ENCODE results near the gene C7.

C7 gene

GRCh38 chr5:40972434-40972833 is 63.1 kb downstream of the C7 start:
- no peak for DNase-seq (ENCODE audit: low spot score)
- in situ Hi-C loops (cut with MboI; ENCODE audit: low pct_unique_long_range_greater_than_20kb, low sequenced_read_pairs, unreplicated experiment): no loop called here
- no peak for TF ChIP-seq CTCF (IDR thresholded peaks at IDR 0.05; ENCODE audit: extremely low read depth, insufficient read depth, missing control alignments)

- no peak for TF ChIP-seq CTCF (IDR thresholded peaks at IDR 0.05; ENCODE audit: extremely low read depth, insufficient read depth, missing control alignments)
- no peak for DNase-seq (ENCODE audit: low spot score)
- in situ Hi-C loops (cut with MboI; ENCODE audit: low pct_unique_long_range_greater_than_20kb, low sequenced_read_pairs, unreplicated experiment): no loop called here
Measured at GRCh38 chr5:40973364-40974004, 64.2 kb downstream of the C7 start.

- DNase-seq (ENCODE audit: low spot score): no peak
- TF ChIP-seq CTCF (IDR thresholded peaks at IDR 0.05; ENCODE audit: extremely low read depth, insufficient read depth, missing control alignments): no peak
- in situ Hi-C loops (cut with MboI; ENCODE audit: low pct_unique_long_range_greater_than_20kb, low sequenced_read_pairs, unreplicated experiment): no loop called here
Measured at GRCh38 chr5:40976041-40976440, 66.7 kb downstream of the C7 start.

GRCh38 chr5:40976836-40977235 is 67.5 kb downstream of the C7 start:
- DNase-seq (ENCODE audit: low spot score): no peak
- TF ChIP-seq CTCF (IDR thresholded peaks at IDR 0.05; ENCODE audit: extremely low read depth, insufficient read depth, missing control alignments): no peak
- in situ Hi-C loops (cut with MboI; ENCODE audit: low pct_unique_long_range_greater_than_20kb, low sequenced_read_pairs, unreplicated experiment): no loop called here

- in situ Hi-C loops (cut with MboI; ENCODE audit: low pct_unique_long_range_greater_than_20kb, low sequenced_read_pairs, unreplicated experiment): no loop called here
- no peak for TF ChIP-seq CTCF (IDR thresholded peaks at IDR 0.05; ENCODE audit: extremely low read depth, insufficient read depth, missing control alignments)
- no peak for DNase-seq (ENCODE audit: low spot score)
Measured at GRCh38 chr5:40981420-40981819, 72.1 kb downstream of the C7 start.

GRCh38 chr5:40983781-40984180 is 74.5 kb downstream of the C7 start:
- in situ Hi-C loops (cut with MboI; ENCODE audit: low pct_unique_long_range_greater_than_20kb, low sequenced_read_pairs, unreplicated experiment): no loop called here
- no peak for TF ChIP-seq CTCF (IDR thresholded peaks at IDR 0.05; ENCODE audit: extremely low read depth, insufficient read depth, missing control alignments)
- no peak for DNase-seq (ENCODE audit: low spot score)
